Measurements from ENCODE around the gene ECE2. TPM values are rescaled to one million over a fixed set of nuclear protein-coding genes. Genes with fewer than 3 reads are reported as not detected.

The ECE2 gene
- total RNA-seq, 1 donor from 2014 or later = not detected

- Histone ChIP-seq H3K4me3 (no peak overlapping the region), H3K36me3 (peaks cover 32% of the 10 kb centered on the region), H3K4me1 (peaks cover 12% of the 10 kb centered on the region), H3K27ac (no peak overlapping the region), H3K9me3 (no peaks in the 10 kb centered on the region), H3K27me3 (ENCODE audit: low read depth) (no peaks in the 10 kb centered on the region)
- TF ChIP-seq CTCF (IDR thresholded peaks at IDR 0.05) = no peak
- intact Hi-C loops (cut with DNase I) = no loop called here
- ATAC-seq (no peak), DNase-seq (no peak)
Observed at GRCh38 chr3:184311633-184312032, 35.8 kb downstream of the ECE2 start.

- peaks cover 37% of the 10 kb centered on the region for H3K4me1 ChIP-seq
- peak; percentile 97 for DNase-seq
- ATAC-seq = peak; percentile 91 to 94
- peak within 1 kb of the TSS; percentile 94 for H3K4me3 ChIP-seq
- H3K9me3 ChIP-seq = no peaks in the 10 kb centered on the region
- peaks cover 24% of the 10 kb centered on the region for H3K36me3 ChIP-seq
- H3K27ac ChIP-seq = peak within 1 kb of the TSS; percentile 95
- TF ChIP-seq CTCF (IDR thresholded peaks at IDR 0.05) = no peak
- H3K27me3 ChIP-seq (ENCODE audit: low read depth) = no peaks in the 10 kb centered on the region
- intact Hi-C loops (cut with DNase I) = no loop called here
Observed at GRCh38 chr3:184314363-184314699, 38.5 kb downstream of the ECE2 start, which contains the start of gene EIF4G1. Gene EIF4G1 (plus strand): TSS chr3:184314606. CDS start chr3:184315797, 1,191 bp downstream.

- peak overlapping the region; percentile 95 for H3K27ac ChIP-seq
- peaks cover 43% of the 10 kb centered on the region for H3K4me1 ChIP-seq
- intact Hi-C loops (cut with DNase I) = no loop called here
- H3K36me3 ChIP-seq = peaks cover 22% of the 10 kb centered on the region
- H3K27me3 ChIP-seq (ENCODE audit: low read depth) = no peaks in the 10 kb centered on the region
- TF ChIP-seq CTCF (IDR thresholded peaks at IDR 0.05) = no peak
- peak overlapping the region; percentile 94 for H3K4me3 ChIP-seq
- DNase-seq (peak; percentile 87), ATAC-seq (peak; percentile 80 to 87)
- H3K9me3 ChIP-seq = no peaks in the 10 kb centered on the region
Observed at GRCh38 chr3:184314700-184315542, 39.1 kb downstream of the ECE2 start.

- Histone ChIP-seq H3K4me3 (peak overlapping the region; percentile 94), H3K36me3 (peaks cover 22% of the 10 kb centered on the region), H3K27ac (peak overlapping the region; percentile 95), H3K27me3 (ENCODE audit: low read depth) (no peaks in the 10 kb centered on the region), H3K4me1 (peaks cover 47% of the 10 kb centered on the region), H3K9me3 (no peaks in the 10 kb centered on the region)
- intact Hi-C loops (cut with DNase I) = no loop called here
- no peak for TF ChIP-seq CTCF (IDR thresholded peaks at IDR 0.05)
- ATAC-seq = no peak
- DNase-seq = no peak
Observed at GRCh38 chr3:184315543-184315867, 39.7 kb downstream of the ECE2 start.

GRCh38 chr3:184315871-184316661 lies 40.2 kb downstream of the ECE2 start:
- no peak for TF ChIP-seq CTCF (IDR thresholded peaks at IDR 0.05)
- Histone ChIP-seq H3K4me3 (peak overlapping the region; percentile 94), H3K4me1 (peaks cover 53% of the 10 kb centered on the region), H3K36me3 (peaks cover 27% of the 10 kb centered on the region), H3K9me3 (no peaks in the 10 kb centered on the region), H3K27ac (peak overlapping the region; percentile 95), H3K27me3 (ENCODE audit: low read depth) (no peaks in the 10 kb centered on the region)
- intact Hi-C loops (cut with DNase I) = no loop called here
- ATAC-seq (no peak), DNase-seq (no peak)
